Measurements from ENCODE around the gene OR1F1. TPM values are rescaled to one million over a fixed set of nuclear protein-coding genes. Genes with fewer than 3 reads are reported as not detected.
A peak's percentile ranks its signal among the peaks of the same experiment; 100 is the strongest.

The OR1F1 gene
- total and polyA plus RNA-seq, 9 of the 15 experiments (the other 6 are each of a cell fraction or from before 2014, with no cell fraction given), result 0.15 to 0.61 (median 0.35) TPM; not detected in 3

- TF ChIP-seq, protein P1, sequence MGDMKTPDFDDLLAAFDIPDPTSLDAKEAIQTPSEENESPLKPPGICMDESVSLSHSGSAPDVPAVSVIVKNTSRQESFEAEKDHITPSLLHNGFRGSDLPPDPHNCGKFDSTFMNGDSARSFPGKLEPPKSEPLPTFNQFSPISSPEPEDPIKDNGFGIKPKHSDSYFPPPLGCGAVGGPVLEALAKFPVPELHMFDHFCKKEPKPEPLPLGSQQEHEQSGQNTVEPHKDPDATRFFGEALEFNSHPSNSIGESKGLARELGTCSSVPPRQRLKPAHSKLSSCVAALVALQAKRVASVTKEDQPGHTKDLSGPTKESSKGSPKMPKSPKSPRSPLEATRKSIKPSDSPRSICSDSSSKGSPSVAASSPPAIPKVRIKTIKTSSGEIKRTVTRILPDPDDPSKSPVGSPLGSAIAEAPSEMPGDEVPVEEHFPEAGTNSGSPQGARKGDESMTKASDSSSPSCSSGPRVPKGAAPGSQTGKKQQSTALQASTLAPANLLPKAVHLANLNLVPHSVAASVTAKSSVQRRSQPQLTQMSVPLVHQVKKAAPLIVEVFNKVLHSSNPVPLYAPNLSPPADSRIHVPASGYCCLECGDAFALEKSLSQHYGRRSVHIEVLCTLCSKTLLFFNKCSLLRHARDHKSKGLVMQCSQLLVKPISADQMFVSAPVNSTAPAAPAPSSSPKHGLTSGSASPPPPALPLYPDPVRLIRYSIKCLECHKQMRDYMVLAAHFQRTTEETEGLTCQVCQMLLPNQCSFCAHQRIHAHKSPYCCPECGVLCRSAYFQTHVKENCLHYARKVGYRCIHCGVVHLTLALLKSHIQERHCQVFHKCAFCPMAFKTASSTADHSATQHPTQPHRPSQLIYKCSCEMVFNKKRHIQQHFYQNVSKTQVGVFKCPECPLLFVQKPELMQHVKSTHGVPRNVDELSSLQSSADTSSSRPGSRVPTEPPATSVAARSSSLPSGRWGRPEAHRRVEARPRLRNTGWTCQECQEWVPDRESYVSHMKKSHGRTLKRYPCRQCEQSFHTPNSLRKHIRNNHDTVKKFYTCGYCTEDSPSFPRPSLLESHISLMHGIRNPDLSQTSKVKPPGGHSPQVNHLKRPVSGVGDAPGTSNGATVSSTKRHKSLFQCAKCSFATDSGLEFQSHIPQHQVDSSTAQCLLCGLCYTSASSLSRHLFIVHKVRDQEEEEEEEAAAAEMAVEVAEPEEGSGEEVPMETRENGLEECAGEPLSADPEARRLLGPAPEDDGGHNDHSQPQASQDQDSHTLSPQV (IDR thresholded peaks at IDR 0.05), result peak; percentile 45; the same call in 1 of the 2 replicates
- TF ChIP-seq RHOXF2B (CRISPR knock-in tag; conservative IDR thresholded peaks at IDR 0.05) (no peak), ZFP36 (IDR thresholded peaks at IDR 0.05; ENCODE audit: low read depth, low read length, partially characterized antibody) (no peak), GATAD2A (IDR thresholded peaks at IDR 0.05) (no peak), ZNF143 (CRISPR knock-in tag; IDR thresholded peaks at IDR 0.05) (no peak), SETDB1 (IDR thresholded peaks at IDR 0.05; ENCODE audit: low read length) (no peak), NRF1 (conservative IDR thresholded peaks at IDR 0.05 in 1 of 2, IDR thresholded peaks at IDR 0.05 in 1 of 2) (no peak), SAFB (IDR thresholded peaks at IDR 0.05; ENCODE audit: borderline replicate concordance, low read depth, low read length) (no peak)
- TF ChIP-seq, protein P2, sequence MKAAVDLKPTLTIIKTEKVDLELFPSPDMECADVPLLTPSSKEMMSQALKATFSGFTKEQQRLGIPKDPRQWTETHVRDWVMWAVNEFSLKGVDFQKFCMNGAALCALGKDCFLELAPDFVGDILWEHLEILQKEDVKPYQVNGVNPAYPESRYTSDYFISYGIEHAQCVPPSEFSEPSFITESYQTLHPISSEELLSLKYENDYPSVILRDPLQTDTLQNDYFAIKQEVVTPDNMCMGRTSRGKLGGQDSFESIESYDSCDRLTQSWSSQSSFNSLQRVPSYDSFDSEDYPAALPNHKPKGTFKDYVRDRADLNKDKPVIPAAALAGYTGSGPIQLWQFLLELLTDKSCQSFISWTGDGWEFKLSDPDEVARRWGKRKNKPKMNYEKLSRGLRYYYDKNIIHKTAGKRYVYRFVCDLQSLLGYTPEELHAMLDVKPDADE (conservative IDR thresholded peaks at IDR 0.05; ENCODE audit: control insufficient read depth, low read depth, low read length), result peak; percentile 93
- TF ChIP-seq, protein P3, sequence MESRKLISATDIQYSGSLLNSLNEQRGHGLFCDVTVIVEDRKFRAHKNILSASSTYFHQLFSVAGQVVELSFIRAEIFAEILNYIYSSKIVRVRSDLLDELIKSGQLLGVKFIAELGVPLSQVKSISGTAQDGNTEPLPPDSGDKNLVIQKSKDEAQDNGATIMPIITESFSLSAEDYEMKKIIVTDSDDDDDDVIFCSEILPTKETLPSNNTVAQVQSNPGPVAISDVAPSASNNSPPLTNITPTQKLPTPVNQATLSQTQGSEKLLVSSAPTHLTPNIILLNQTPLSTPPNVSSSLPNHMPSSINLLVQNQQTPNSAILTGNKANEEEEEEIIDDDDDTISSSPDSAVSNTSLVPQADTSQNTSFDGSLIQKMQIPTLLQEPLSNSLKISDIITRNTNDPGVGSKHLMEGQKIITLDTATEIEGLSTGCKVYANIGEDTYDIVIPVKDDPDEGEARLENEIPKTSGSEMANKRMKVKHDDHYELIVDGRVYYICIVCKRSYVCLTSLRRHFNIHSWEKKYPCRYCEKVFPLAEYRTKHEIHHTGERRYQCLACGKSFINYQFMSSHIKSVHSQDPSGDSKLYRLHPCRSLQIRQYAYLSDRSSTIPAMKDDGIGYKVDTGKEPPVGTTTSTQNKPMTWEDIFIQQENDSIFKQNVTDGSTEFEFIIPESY (CRISPR knock-in tag; IDR thresholded peaks at IDR 0.05), result no peak
- TF ChIP-seq, protein P4, sequence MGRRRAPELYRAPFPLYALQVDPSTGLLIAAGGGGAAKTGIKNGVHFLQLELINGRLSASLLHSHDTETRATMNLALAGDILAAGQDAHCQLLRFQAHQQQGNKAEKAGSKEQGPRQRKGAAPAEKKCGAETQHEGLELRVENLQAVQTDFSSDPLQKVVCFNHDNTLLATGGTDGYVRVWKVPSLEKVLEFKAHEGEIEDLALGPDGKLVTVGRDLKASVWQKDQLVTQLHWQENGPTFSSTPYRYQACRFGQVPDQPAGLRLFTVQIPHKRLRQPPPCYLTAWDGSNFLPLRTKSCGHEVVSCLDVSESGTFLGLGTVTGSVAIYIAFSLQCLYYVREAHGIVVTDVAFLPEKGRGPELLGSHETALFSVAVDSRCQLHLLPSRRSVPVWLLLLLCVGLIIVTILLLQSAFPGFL (CRISPR knock-in tag; IDR thresholded peaks at IDR 0.05), result no peak
- TF ChIP-seq, protein P5, sequence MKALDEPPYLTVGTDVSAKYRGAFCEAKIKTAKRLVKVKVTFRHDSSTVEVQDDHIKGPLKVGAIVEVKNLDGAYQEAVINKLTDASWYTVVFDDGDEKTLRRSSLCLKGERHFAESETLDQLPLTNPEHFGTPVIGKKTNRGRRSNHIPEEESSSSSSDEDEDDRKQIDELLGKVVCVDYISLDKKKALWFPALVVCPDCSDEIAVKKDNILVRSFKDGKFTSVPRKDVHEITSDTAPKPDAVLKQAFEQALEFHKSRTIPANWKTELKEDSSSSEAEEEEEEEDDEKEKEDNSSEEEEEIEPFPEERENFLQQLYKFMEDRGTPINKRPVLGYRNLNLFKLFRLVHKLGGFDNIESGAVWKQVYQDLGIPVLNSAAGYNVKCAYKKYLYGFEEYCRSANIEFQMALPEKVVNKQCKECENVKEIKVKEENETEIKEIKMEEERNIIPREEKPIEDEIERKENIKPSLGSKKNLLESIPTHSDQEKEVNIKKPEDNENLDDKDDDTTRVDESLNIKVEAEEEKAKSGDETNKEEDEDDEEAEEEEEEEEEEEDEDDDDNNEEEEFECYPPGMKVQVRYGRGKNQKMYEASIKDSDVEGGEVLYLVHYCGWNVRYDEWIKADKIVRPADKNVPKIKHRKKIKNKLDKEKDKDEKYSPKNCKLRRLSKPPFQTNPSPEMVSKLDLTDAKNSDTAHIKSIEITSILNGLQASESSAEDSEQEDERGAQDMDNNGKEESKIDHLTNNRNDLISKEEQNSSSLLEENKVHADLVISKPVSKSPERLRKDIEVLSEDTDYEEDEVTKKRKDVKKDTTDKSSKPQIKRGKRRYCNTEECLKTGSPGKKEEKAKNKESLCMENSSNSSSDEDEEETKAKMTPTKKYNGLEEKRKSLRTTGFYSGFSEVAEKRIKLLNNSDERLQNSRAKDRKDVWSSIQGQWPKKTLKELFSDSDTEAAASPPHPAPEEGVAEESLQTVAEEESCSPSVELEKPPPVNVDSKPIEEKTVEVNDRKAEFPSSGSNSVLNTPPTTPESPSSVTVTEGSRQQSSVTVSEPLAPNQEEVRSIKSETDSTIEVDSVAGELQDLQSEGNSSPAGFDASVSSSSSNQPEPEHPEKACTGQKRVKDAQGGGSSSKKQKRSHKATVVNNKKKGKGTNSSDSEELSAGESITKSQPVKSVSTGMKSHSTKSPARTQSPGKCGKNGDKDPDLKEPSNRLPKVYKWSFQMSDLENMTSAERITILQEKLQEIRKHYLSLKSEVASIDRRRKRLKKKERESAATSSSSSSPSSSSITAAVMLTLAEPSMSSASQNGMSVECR (CRISPR knock-in tag; IDR thresholded peaks at IDR 0.05), result no peak
Measured at GRCh38 chr16:3180445-3180878, 7.5 kb upstream of the OR1F1 start (continued).
